Astrocyte of the spinal cord (primary cell): ENCODE data around the gene ADAMTS5.

Experiments used
- DNase-seq: peaks from one replicate; pipeline ENCODE4 v3.0.0; 2011; ENCODE audit warnings: low read depth, low spot score
- H3K4me3 ChIP-seq: 2 replicates; pipeline ENCODE4 v1.5.1; 2011; ENCODE audit warnings: low read depth, mild to moderate bottlenecking, low read length, moderate library complexity
- CTCF ChIP-seq: IDR thresholded peaks from 2 replicates; pipeline ENCODE4 v1.5.1; 2012; ENCODE audit warnings: low read depth, mild to moderate bottlenecking, low read length, inconsistent platforms
- in situ Hi-C: cut with HindIII; loops from 2 replicates; pipeline ENCODE4 v1.10.0; 2017; ENCODE audit warnings: low sequenced_read_pairs

ADAMTS5 gene

GRCh38 chr21:26941421-26941820, 25.5 kb downstream of the ADAMTS5 start:
- no peak for TF ChIP-seq CTCF
- DNase-seq: no peak
- no peak overlapping the region for H3K4me3 ChIP-seq
- in situ Hi-C loops: loop anchor here (25.0 kb wide), 1 partner anchor 321 kb away; no protein-coding TSS in a partner anchor

GRCh38 chr21:26939601-26940111, 27.2 kb downstream of the ADAMTS5 start:
- no peak overlapping the region for H3K4me3 ChIP-seq
- in situ Hi-C loops: loop anchor here (25.0 kb wide), 1 partner anchor 323 kb away; no protein-coding TSS in a partner anchor
- TF ChIP-seq CTCF: no peak
- peak; percentile 29 for DNase-seq

GRCh38 chr21:26936641-26937040, 30.2 kb downstream of the ADAMTS5 start:
- in situ Hi-C loops: loop anchor here (25.0 kb wide), 1 partner anchor 326 kb away; no protein-coding TSS in a partner anchor
- DNase-seq: no peak

GRCh38 chr21:26935977-26936376, 30.9 kb downstream of the ADAMTS5 start:
- in situ Hi-C loops: loop anchor here (25.0 kb wide), 1 partner anchor 326 kb away; no protein-coding TSS in a partner anchor
- TF ChIP-seq CTCF: no peak
- no peak for DNase-seq
- no peak overlapping the region for H3K4me3 ChIP-seq

More at GRCh38 chr21:26936641-26937040, 30.2 kb downstream of the ADAMTS5 start:
- TF ChIP-seq CTCF: no peak
- H3K4me3 ChIP-seq: no peak overlapping the region

GRCh38 chr21:26934383-26934782, 32.5 kb downstream of the ADAMTS5 start:
- in situ Hi-C loops: loop anchor here (25.0 kb wide), 1 partner anchor 328 kb away; no protein-coding TSS in a partner anchor
- no peak overlapping the region for H3K4me3 ChIP-seq
- TF ChIP-seq CTCF: no peak
- no peak for DNase-seq

- no peak for DNase-seq
- no peak for TF ChIP-seq CTCF
- in situ Hi-C loops: loop anchor here (25.0 kb wide), 1 partner anchor 329 kb away; no protein-coding TSS in a partner anchor
- no peak overlapping the region for H3K4me3 ChIP-seq
Measured at GRCh38 chr21:26933448-26933847, 33.4 kb downstream of the ADAMTS5 start.

- TF ChIP-seq CTCF: no peak
- no peak for DNase-seq
- H3K4me3 ChIP-seq: no peak overlapping the region
- in situ Hi-C loops: loop anchor here (25.0 kb wide), 1 partner anchor 337 kb away; no protein-coding TSS in a partner anchor
Measured at GRCh38 chr21:26925636-26926035, 41.3 kb downstream of the ADAMTS5 start.
